Sigmoid colon (tissue), 3 donors: ENCODE data around the gene SKI.

Experiments used
- CTCF ChIP-seq, 4 experiments: fragments of 450-650 bp in 3 of 4; fragments of 200-600 bp in 1 of 4; IDR thresholded peaks; one replicate each; pipeline ENCODE4 v1.5.1; 2016 to 2019; ENCODE audit warnings: antibody characterized with exemption in 4 of 4, mild to moderate bottlenecking in 3 of 4, moderate library complexity in 2 of 4
- POLR2A ChIP-seq, 2 donors: fragments of 450-650 bp; IDR thresholded peaks; one replicate each; pipeline ENCODE4 v1.6.1; 2016; ENCODE audit warnings: antibody characterized with exemption in 2 of 2, mild to moderate bottlenecking in 2 of 2, moderate library complexity in 2 of 2

GRCh38 chr1:2253797-2254480, 25.8 kb downstream of the SKI start:
- no peak for TF ChIP-seq CTCF (IDR thresholded peaks at IDR 0.05)
- no peak for TF ChIP-seq POLR2A (IDR thresholded peaks at IDR 0.05)
